NCI-H345 treated with DMSO at 0.1 percent for 48 hours (cell line): ENCODE measurements around the gene TBC1D14.

Experiments used
- DNase-seq: peaks from one replicate; lab custom pipeline; 2025; ENCODE audit not compliant: unreplicated experiment; lab: John Stamatoyannopoulos, UW

Gene TBC1D14

GRCh38 chr4:7037425-7037824 lies 127.8 kb downstream of the TBC1D14 start:
- DNase-seq = no peak

- DNase-seq = no peak
Observed at GRCh38 chr4:7040765-7041164, 131.1 kb downstream of the TBC1D14 start.

GRCh38 chr4:7041246-7041645 lies 131.6 kb downstream of the TBC1D14 start:
- no peak for DNase-seq

- DNase-seq = no peak
Observed at GRCh38 chr4:7041801-7042502, 132.3 kb downstream of the TBC1D14 start.

- DNase-seq = peak; percentile 93
Observed at GRCh38 chr4:7042503-7043283, 133.1 kb downstream of the TBC1D14 start.

GRCh38 chr4:7043284-7044136 lies 133.9 kb downstream of the TBC1D14 start, which contains the start of gene TADA2B:
Gene TADA2B, plus strand, starts transcription at chr4:7043372. Its CDS starts 208 bp downstream, at chr4:7043580.
- DNase-seq = no peak

- no peak for DNase-seq
Observed at GRCh38 chr4:7044137-7044930, 134.7 kb downstream of the TBC1D14 start.

GRCh38 chr4:7045553-7045952 lies 135.9 kb downstream of the TBC1D14 start:
- no peak for DNase-seq

- no peak for DNase-seq
Observed at GRCh38 chr4:7045961-7046921, 136.6 kb downstream of the TBC1D14 start.

- no peak for DNase-seq
Observed at GRCh38 chr4:7046971-7047370, 137.3 kb downstream of the TBC1D14 start.

- no peak for DNase-seq
Observed at GRCh38 chr4:7048642-7049041, 139.0 kb downstream of the TBC1D14 start.

GRCh38 chr4:7049295-7049694 lies 139.7 kb downstream of the TBC1D14 start:
- no peak for DNase-seq

GRCh38 chr4:7049739-7050138 lies 140.1 kb downstream of the TBC1D14 start:
- DNase-seq = no peak

GRCh38 chr4:7050481-7051143 lies 141.0 kb downstream of the TBC1D14 start:
- DNase-seq = no peak

GRCh38 chr4:7051144-7051495 lies 141.5 kb downstream of the TBC1D14 start:
- DNase-seq = no peak

- no peak for DNase-seq
Observed at GRCh38 chr4:7051905-7052304, 142.3 kb downstream of the TBC1D14 start.

- no peak for DNase-seq
Observed at GRCh38 chr4:7052313-7052712, 142.7 kb downstream of the TBC1D14 start.

- DNase-seq = no peak
Observed at GRCh38 chr4:7052923-7053715, 143.5 kb downstream of the TBC1D14 start.
